Stimulated activated CD8-positive, alpha-beta memory T cell treated with anti-CD3 and anti-CD28 coated beads, Interleukin-12 subunit alpha, Interleukin-12 subunit beta, amount 100 ng/mL, for 4 hours (primary cell): Measurements from ENCODE around the gene SCGB1A1.

Experiments
- DNase-seq: peaks from one replicate; pipeline ENCODE4 v3.0.0-alpha.2; 2020; ENCODE audit warnings: low read depth

The SCGB1A1 gene

GRCh38 chr11:62450543-62451240 lies 31.9 kb downstream of the SCGB1A1 start:
- DNase-seq, result no peak

DNA sequence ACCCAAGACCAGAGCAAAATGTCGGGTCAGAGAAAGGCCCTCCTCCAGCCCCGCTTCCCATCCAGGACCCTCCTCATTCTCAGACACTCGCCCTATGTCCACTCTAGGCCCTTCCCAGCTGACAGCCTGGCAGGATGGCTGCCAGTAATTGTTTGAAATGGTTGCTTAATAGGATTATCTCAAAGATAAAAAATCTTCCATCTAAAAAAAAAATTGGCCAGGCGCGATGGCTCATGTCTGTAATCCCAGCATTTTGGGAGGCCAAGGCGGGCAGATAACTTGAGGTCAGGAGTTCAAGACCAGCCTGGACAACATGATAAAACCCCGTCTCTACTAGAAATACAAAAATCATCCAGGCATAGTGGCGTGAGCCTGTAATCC lies 32.4 kb downstream of the SCGB1A1 start:
- no peak for DNase-seq

GRCh38 chr11:62452261-62452660 lies 33.4 kb downstream of the SCGB1A1 start:
- no peak for DNase-seq

- DNase-seq, result no peak
Observed at GRCh38 chr11:62452839-62453468, 34.1 kb downstream of the SCGB1A1 start.

DNA sequence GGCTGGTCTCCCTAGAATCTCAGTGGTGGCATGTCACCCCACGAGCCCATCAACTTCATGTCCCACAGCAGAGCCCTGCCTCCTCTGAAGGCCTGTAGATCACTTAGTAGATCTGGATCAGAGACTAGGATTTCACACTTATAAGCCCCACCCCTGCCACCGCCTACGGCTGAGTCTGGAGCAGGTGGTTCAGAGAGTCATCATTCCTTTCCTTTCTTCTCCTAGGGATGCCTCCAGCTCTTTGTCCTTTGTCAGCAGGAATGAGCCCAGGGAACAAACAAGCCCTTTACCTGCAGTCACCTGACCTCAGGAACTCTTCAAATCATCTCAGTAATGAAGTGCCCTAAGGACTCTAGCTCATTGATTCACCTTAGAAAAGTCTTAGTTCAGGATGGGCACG lies 37.8 kb downstream of the SCGB1A1 start:
- DNase-seq, result no peak

GRCh38 chr11:62457478-62457877 lies 38.6 kb downstream of the SCGB1A1 start:
- no peak for DNase-seq

- no peak for DNase-seq
Observed at GRCh38 chr11:62458212-62459002, 39.6 kb downstream of the SCGB1A1 start.

GRCh38 chr11:62459080-62459479 lies 40.2 kb downstream of the SCGB1A1 start:
- DNase-seq, result no peak

DNA sequence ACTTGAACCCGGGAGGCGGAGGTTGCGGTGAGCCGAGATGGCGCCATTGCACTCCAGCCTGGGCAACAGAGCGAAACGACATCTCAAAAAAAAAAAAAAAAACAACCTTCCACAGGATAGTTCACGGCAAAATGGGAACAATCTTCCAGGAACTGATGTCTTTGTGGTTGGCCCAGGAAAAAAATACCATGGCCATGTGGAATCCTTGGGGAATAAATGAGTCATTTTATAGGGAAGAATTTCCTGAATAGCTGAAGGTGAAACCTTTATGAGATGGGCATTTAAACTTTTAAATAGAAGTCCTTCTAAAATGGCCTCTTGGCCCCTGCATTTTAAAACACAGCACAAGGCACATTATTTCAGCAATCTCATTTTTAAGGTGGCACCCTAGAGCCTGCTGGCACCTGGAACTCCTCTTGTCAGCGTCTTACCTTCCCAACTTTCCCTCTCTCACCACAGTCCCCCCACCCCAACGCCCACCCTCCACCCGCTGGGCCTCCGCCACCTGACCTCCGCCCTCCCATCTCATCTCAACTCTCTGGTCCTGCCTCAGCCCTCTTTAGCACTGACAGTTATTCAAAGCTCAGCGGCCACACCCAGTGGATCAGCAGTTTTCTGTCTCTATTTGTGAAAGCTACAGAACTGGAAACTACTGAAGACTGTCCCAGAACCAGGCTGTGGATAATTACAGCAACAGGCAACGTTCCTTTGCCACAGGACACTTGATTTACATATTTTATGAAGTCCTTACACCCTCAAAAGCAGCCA lies 43.1 kb downstream of the SCGB1A1 start:
- DNase-seq, result no peak

- DNase-seq, result no peak
Observed at GRCh38 chr11:62462508-62462892, 43.7 kb downstream of the SCGB1A1 start.

DNA sequence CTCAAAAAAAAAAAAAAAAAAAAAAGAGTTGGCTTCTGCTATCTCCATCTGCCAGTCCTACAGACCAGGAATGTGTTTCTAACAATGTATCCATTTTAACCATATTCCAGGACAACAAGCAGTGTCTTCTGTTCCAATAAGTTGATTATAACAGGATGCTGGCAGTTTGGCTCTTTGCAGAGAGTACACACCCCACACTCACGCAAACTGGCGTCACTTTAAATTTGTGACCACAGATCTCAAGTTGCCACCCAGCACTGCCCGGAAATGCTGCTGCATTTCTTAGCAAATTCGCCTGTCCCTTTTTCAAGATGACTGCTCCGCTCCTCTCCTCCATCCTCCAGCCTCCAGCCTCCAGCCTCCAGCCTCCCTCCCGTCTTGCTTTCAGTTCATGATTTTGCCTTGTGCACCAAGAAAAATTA lies 44.3 kb downstream of the SCGB1A1 start:
- no peak for DNase-seq

DNA sequence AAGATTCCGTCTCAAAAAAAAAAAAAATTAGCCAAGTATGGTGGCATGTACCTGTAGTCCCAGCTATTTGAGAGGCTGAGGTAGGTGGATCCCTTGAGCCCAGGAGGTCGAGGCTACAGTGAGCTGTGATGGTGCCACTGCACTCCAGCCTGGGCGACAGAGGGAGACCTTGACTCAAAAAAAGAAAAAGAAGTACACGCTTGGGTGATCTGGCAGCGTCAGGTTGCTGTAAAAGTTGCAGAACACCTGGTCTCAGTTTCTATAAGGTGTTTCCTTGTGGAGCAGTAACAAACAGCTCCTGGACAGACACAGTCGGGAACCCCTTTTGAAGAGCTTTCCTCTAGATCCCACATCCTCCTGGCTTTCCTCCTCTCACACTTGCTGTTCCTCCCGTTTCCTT lies 45.8 kb downstream of the SCGB1A1 start:
- DNase-seq, result no peak

GRCh38 chr11:62466444-62466843 lies 47.6 kb downstream of the SCGB1A1 start:
- no peak for DNase-seq

DNA sequence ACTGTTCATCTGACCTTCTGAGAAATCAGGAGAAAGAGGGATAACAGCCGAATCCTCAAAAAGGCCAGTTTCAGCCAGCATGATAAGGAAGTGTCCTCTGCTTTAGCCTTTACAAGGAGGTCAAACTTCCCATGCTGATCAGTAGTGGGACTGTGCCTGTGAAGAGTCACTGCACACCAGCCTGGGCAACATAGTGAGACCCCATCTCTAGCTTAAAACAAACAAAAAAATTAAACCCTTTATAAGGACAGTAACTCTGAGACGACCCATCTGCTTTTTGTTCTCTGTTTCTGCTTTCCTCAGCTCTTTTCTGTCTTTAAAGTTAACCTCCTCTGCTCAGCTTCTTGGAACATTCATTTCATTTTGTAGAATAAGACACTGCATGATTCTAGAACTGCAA lies 49.7 kb downstream of the SCGB1A1 start:
- no peak for DNase-seq

DNA sequence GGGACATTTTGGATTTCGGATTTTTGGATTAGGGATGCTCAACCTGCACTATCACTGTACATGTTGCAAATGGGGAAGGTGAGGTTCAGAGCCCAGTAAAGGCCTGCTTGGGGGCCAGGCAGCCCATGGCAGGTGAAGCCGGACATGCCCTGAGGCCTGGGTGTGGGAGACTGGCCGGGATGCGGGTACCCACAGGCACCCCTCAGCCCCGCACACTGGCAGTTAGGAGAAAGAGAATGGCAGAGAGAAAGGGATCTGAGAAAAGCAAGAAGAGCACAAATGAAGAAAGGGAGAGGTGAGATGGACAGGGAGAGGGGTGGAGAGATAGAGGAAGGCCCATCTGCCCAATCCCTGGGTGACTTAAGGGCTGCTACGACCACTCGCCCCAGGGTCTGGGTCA lies 52.8 kb downstream of the SCGB1A1 start:
- no peak for DNase-seq

DNA sequence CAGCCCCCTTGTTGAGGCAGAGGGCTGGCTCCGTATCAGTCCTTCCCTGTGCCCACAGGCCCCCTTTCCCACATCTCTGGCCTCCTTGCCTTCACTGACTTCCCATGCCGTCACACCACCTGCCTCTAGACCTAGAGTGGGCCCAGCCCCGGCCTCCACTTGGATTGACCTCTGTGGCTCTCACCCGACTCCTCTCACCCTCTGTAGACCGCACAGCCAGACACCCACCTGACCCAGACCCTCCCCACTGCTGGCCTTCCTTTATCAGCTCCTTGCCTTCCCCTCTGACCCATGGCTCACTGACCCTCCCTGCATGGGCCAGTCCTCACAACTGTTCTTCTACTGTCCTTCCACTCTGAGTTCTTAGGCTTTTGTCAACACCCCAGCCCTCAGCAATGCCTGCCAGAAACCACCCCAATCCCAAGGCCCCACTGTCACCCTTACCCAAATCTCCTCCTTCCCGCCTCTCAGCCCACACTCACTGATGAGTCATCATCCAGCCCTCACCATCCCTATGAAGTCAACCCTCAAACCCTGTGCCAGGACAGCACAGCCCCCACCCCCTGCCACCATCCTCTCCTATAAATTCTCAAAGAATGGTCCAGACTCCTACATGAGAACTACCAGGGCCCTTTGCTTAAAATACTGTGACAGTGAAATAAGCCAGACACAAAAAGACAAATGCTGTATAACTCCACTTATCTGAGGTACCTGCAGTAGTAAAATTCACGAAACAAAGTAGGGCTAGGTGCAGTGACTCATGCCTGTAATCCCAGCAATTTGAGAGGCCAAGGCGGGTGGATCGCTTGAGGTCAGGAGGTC lies 53.4 kb downstream of the SCGB1A1 start:
- DNase-seq, result no peak
